ENCODE results near the gene PMVK.

The PMVK gene

DNA sequence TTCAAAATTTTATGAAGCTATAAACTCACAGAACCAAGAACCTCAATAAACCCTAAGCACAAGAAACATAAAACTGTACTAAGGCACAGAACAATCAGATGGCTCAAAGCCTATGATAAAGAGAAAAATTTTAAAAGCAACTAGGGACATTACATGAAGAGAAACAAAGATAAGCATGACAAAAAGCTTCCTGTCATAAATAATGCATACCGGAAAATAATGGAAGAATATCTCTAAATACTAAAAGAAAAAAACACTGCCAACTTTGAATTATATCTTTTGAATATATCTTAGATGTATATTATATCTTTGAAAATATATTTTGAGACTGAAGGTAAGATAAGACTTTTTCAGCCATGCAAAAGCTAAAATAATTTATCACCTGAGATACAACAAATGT lies 45.1 kb downstream of the PMVK start:
- H3K27ac ChIP-seq = no peak overlapping the region
- TF ChIP-seq, protein P1, sequence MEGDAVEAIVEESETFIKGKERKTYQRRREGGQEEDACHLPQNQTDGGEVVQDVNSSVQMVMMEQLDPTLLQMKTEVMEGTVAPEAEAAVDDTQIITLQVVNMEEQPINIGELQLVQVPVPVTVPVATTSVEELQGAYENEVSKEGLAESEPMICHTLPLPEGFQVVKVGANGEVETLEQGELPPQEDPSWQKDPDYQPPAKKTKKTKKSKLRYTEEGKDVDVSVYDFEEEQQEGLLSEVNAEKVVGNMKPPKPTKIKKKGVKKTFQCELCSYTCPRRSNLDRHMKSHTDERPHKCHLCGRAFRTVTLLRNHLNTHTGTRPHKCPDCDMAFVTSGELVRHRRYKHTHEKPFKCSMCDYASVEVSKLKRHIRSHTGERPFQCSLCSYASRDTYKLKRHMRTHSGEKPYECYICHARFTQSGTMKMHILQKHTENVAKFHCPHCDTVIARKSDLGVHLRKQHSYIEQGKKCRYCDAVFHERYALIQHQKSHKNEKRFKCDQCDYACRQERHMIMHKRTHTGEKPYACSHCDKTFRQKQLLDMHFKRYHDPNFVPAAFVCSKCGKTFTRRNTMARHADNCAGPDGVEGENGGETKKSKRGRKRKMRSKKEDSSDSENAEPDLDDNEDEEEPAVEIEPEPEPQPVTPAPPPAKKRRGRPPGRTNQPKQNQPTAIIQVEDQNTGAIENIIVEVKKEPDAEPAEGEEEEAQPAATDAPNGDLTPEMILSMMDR (conservative IDR thresholded peaks at IDR 0.05) = no peak

- TF ChIP-seq, protein P1 (conservative IDR thresholded peaks at IDR 0.05) = no peak
- H3K27ac ChIP-seq = no peak overlapping the region
Observed at GRCh38 chr1:154888757-154889156, 47.8 kb downstream of the PMVK start.

DNA sequence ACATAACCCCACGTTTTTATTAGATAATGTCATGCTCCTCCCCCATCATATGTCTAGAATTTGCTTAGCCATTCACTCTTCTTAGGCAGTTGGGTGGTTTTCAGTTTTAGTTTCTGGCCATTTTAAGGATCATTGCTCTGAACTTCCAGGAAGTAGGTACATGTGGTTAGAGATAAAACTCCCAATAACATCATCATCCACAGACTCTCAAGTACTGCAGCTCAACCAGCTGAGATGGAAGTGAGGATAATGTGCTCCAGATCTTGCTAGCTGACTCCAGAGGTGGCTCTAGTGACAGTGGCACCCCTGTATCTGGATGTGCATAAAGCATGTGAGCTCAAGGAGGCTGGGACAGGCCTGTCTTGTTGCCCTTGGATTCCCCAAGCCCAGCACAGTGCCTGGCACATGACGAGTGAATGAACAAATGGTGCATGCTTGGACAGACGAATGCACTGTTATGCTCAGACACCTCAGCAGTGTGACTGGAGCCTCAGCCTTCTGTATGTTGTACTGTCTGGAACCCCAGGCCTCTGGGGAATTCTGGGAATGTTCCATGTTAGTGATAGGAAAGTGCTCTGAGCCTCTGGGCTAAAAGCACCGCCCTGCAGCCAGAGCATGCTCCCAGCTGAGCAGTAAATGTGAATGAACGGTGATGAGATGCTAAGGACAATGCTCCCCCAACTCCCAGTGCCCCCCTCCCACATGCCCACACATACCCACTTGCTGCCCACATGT lies 50.1 kb downstream of the PMVK start:
- TF ChIP-seq, protein P1 (conservative IDR thresholded peaks at IDR 0.05) = no peak
- H3K27ac ChIP-seq = peak overlapping the region; percentile 60

DNA sequence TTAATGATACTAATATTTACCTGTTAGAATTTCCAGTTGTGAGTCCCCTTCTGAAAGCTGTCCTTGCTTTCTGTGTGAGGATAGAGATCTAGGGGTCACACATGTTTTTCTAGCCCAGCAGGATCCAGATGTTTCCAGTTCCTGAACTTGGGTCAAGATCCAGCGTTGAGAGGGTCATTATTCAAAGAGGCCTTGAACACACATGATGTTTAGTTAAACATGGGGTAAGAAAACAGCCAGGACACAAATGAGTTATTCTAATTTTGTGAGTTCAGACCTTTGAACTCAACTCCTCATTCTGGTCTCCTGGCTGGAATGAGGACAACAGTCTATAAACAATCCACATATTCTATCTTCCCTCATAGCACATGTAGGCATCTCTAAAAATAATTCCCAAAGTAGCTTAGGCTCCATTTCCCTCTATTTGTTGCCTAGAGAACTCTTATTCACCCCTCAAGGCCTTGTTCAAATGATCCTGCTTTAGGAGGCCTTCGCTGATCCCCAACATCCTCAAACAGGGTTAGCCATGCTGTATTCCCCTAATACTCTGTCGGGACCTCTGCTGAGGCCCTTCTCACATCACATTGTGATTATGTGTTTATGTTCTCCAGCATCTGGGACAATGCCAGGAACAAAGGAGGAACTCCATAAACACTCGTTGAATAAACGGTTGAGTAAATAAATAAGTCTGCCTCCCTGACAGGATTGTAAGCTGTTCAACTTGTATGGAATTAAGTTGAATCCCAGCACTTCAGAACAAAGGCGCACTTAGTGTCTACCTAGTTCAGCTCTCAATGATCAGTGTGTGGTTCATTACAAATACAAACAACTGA lies 51.4 kb downstream of the PMVK start:
- H3K27ac ChIP-seq = peak overlapping the region; percentile 60
- TF ChIP-seq, protein P1 (conservative IDR thresholded peaks at IDR 0.05) = no peak

GRCh38 chr1:154883919-154884868 lies 52.3 kb downstream of the PMVK start:
- TF ChIP-seq, protein P1 (conservative IDR thresholded peaks at IDR 0.05) = no peak
- H3K27ac ChIP-seq = peak overlapping the region; percentile 60

- TF ChIP-seq, protein P1 (conservative IDR thresholded peaks at IDR 0.05) = no peak
Observed at GRCh38 chr1:154881820-154882535, 54.5 kb downstream of the PMVK start.

More at GRCh38 chr1:154881820-154882535, 54.5 kb downstream of the PMVK start:
- no peak overlapping the region for H3K27ac ChIP-seq
